CD8-positive, alpha-beta memory T cell (primary cell): Measurements from ENCODE around the gene AGBL4. TPM values are rescaled to one million over a fixed set of nuclear protein-coding genes. Genes with fewer than 3 reads are reported as not detected.

ENCODE experiments used
- CTCF ChIA-PET: fragments of 350-600 bp; sonication (Branson Sonifier 250); formaldehyde crosslinking; loops from one replicate; lab custom pipeline; 2021; ENCODE audit warnings: antibody characterized with exemption; lab: Charles Lee
- POLR2A ChIA-PET: fragments of 350-600 bp; sonication (Branson Sonifier 250); formaldehyde crosslinking; loops from one replicate; lab custom pipeline; 2021; ENCODE audit warnings: antibody characterized with exemption; lab: Charles Lee
- DNase-seq, 5 donors: peaks; one replicate each; pipeline versions ENCODE4 v3.0.0 to v3.0.0-alpha.2; 2020 to 2022; ENCODE audit warnings: mixed read lengths in 1 of 5
- H3K27ac ChIP-seq: one replicate; pipeline ENCODE4 v1.7.0; 2013; ENCODE audit warnings: low read depth, mild to moderate bottlenecking, low read length, moderate library complexity
- H3K27me3 ChIP-seq: 2 replicates; pipeline ENCODE4 v1.7.0; 2013; ENCODE audit warnings: low read length, mild to moderate bottlenecking; ENCODE audit not compliant: insufficient read depth, poor library complexity, severe bottlenecking
- H3K36me3 ChIP-seq: 2 replicates; pipeline ENCODE4 v1.7.0; 2013; ENCODE audit warnings: mild to moderate bottlenecking, low read length, moderate library complexity; ENCODE audit not compliant: insufficient read depth
- H3K4me1 ChIP-seq: 2 replicates; pipeline ENCODE4 v1.7.0; 2013; ENCODE audit warnings: mild to moderate bottlenecking, low read length, moderate library complexity; ENCODE audit not compliant: insufficient read depth
- H3K4me3 ChIP-seq: 2 replicates; pipeline ENCODE4 v1.7.0; 2013; ENCODE audit warnings: mild to moderate bottlenecking, low read length
- H3K9me3 ChIP-seq: 2 replicates; pipeline ENCODE4 v1.7.0; 2013; ENCODE audit warnings: mild to moderate bottlenecking, low read length
- H3K27ac Mint-ChIP-seq, 8 donors: one replicate each; pipeline ENCODE4 v1.8.0; 2020 to 2021; ENCODE audit warnings: mixed read lengths in 8 of 8, mild to moderate bottlenecking in 6 of 8, inconsistent platforms in 3 of 8, moderate library complexity in 3 of 8
- H3K27me3 Mint-ChIP-seq, 2 donors: one replicate each; pipeline ENCODE4 v1.8.0; 2020 to 2021; ENCODE audit warnings: mixed read lengths in 2 of 2, mild to moderate bottlenecking in 1 of 2, moderate library complexity in 1 of 2
- H3K36me3 Mint-ChIP-seq, 3 donors: one replicate each; pipeline ENCODE4 v1.8.0; 2020 to 2021; ENCODE audit warnings: mixed read lengths in 3 of 3, inconsistent platforms in 1 of 3, mild to moderate bottlenecking in 1 of 3
- H3K4me1 Mint-ChIP-seq, 3 donors: one replicate each; pipeline ENCODE4 v1.8.0; 2020 to 2021; ENCODE audit warnings: mixed read lengths in 3 of 3, inconsistent platforms in 1 of 3, mild to moderate bottlenecking in 1 of 3
- H3K4me3 Mint-ChIP-seq, 7 donors: one replicate each; pipeline ENCODE4 v1.8.0; 2020 to 2021; ENCODE audit warnings: mixed read lengths in 7 of 7, mild to moderate bottlenecking in 6 of 7, moderate library complexity in 4 of 7, inconsistent platforms in 2 of 7
- H3K9me3 Mint-ChIP-seq, 5 donors: one replicate each; pipeline ENCODE4 v1.8.0; 2020 to 2022; ENCODE audit warnings: mixed read lengths in 5 of 5, mild to moderate bottlenecking in 3 of 5, moderate library complexity in 2 of 5, inconsistent platforms in 1 of 5
- polyA plus RNA-seq: library from polyadenylated mRNA; unstranded; fragments of 300-500 nt; fragmentation: Illumina TruSeq; gene quantifications from one replicate; pipeline ENCODE4 v1.2.3, GENCODE V29; 2021
- total RNA-seq, 2 experiments: library from RNA; stranded (reverse); gene quantifications; one replicate each; pipeline ENCODE4 v1.2.3, GENCODE V29; 2021

Gene AGBL4
- total and polyA plus RNA-seq, 3 experiments from 2014 or later = 0.22 TPM; not detected in 2

GRCh38 chr1:49136738-49137251 lies 887.0 kb downstream of the AGBL4 start:
- no peak for DNase-seq
- H3K27me3 ChIP-seq = no peaks in the 10 kb centered on the region
- H3K4me3 Mint-ChIP-seq = no peak overlapping the region
- POLR2A ChIA-PET = no interaction called here
- no peak overlapping the region for H3K4me3 ChIP-seq
- no peaks in the 10 kb centered on the region for H3K4me1 Mint-ChIP-seq
- CTCF ChIA-PET = no interaction called here
- H3K27ac ChIP-seq = no peak overlapping the region
- H3K36me3 Mint-ChIP-seq = no peaks in the 10 kb centered on the region
- H3K36me3 ChIP-seq = no peaks in the 10 kb centered on the region
- no peaks in the 10 kb centered on the region for H3K9me3 ChIP-seq
- no peaks in the 10 kb centered on the region for H3K4me1 ChIP-seq
- H3K9me3 Mint-ChIP-seq = peaks cover 6 to 14% (median 13%) of the 10 kb centered on the region in 5 donors
- no peaks in the 10 kb centered on the region for H3K27me3 Mint-ChIP-seq
- H3K27ac Mint-ChIP-seq = no peak overlapping the region

- CTCF ChIA-PET = no interaction called here
- POLR2A ChIA-PET = no interaction called here
- no peaks in the 10 kb centered on the region for H3K36me3 Mint-ChIP-seq
- H3K27me3 ChIP-seq = no peaks in the 10 kb centered on the region
- peaks cover 0 to 4% of the 10 kb centered on the region in 2 donors for H3K27me3 Mint-ChIP-seq
- no peak overlapping the region for H3K27ac Mint-ChIP-seq
- no peak overlapping the region for H3K4me3 Mint-ChIP-seq
- peaks cover 0 to 20% (median 6%) of the 10 kb centered on the region in 5 donors for H3K9me3 Mint-ChIP-seq
- H3K27ac ChIP-seq = no peak overlapping the region
- H3K36me3 ChIP-seq = no peaks in the 10 kb centered on the region
- H3K4me1 Mint-ChIP-seq = no peaks in the 10 kb centered on the region
- H3K4me1 ChIP-seq = no peaks in the 10 kb centered on the region
- no peaks in the 10 kb centered on the region for H3K9me3 ChIP-seq
- no peak overlapping the region for H3K4me3 ChIP-seq
- DNase-seq = no peak
Measured at GRCh38 chr1:49125746-49126145, 898.0 kb downstream of the AGBL4 start.

- Histone ChIP-seq H3K27ac (no peak overlapping the region), H3K4me1 (no peaks in the 10 kb centered on the region), H3K36me3 (no peaks in the 10 kb centered on the region), H3K27me3 (no peaks in the 10 kb centered on the region), H3K9me3 (no peaks in the 10 kb centered on the region), H3K4me3 (no peak overlapping the region)
- POLR2A ChIA-PET = no interaction called here
- Mint-ChIP-seq H3K9me3 (peaks cover 0 to 6% (median 0%) of the 10 kb centered on the region in 5 donors), H3K36me3 (no peaks in the 10 kb centered on the region), H3K4me3 (no peak overlapping the region), H3K27ac (no peak overlapping the region), H3K27me3 (no peaks in the 10 kb centered on the region), H3K4me1 (no peaks in the 10 kb centered on the region)
- DNase-seq = no peak
- CTCF ChIA-PET = no interaction called here
Measured at GRCh38 chr1:49111931-49112330, 911.8 kb downstream of the AGBL4 start.

DNA sequence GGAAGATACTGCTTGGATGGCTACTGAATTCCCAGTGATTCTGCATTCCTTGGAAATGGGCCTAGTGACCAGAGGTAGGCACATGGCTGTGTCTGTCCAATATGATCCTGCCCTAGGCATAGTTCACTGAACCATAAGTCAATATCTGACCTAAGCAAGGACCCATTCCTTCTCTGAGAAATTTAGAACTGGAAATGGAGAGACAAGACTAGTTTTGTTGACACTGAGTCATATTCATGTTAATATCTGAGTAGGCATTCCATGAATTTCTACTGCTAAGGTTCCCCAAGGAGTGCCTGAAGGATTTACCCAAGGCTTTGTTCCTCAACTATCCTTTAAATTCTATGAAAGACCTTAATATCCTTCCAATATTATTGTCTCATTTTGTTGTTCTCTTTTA lies 917.3 kb downstream of the AGBL4 start:
- no peaks in the 10 kb centered on the region for H3K9me3 ChIP-seq
- Mint-ChIP-seq H3K27ac (no peak overlapping the region), H3K36me3 (no peaks in the 10 kb centered on the region), H3K27me3 (no peaks in the 10 kb centered on the region), H3K9me3 (no peaks in the 10 kb centered on the region), H3K4me1 (peaks cover 4 to 17% (median 4%) of the 10 kb centered on the region in 3 donors), H3K4me3 (no peak overlapping the region)
- no peak overlapping the region for H3K27ac ChIP-seq
- no peaks in the 10 kb centered on the region for H3K4me1 ChIP-seq
- H3K36me3 ChIP-seq = no peaks in the 10 kb centered on the region
- ChIA-PET CTCF (no interaction called here), POLR2A (no interaction called here)
- DNase-seq = no peak
- no peaks in the 10 kb centered on the region for H3K27me3 ChIP-seq
- no peak overlapping the region for H3K4me3 ChIP-seq

DNA sequence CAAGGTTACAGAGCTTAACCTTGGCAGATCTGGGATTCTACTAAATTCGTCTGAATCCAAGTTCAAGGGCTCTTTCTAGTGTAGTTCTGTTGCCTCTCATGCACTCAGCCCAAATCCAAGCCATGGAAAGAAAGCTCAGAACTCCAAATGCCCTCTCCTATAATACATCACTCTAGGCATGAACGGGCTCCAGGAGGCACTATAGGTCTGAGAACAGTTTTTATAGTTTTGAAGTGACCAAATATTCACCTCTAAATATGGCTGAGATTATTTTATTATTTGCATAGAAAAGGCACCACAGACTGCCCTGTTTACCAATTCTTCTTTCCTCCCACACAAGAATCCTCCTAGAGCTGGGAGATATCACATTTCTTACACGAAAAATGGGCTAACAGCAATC lies 919.2 kb downstream of the AGBL4 start:
- Mint-ChIP-seq H3K27ac (no peak overlapping the region), H3K4me1 (peaks cover 4 to 17% (median 4%) of the 10 kb centered on the region in 3 donors), H3K4me3 (no peak overlapping the region), H3K9me3 (no peaks in the 10 kb centered on the region), H3K36me3 (no peaks in the 10 kb centered on the region), H3K27me3 (no peaks in the 10 kb centered on the region)
- CTCF ChIA-PET = no interaction called here
- Histone ChIP-seq H3K27me3 (no peaks in the 10 kb centered on the region), H3K4me3 (no peak overlapping the region), H3K4me1 (no peaks in the 10 kb centered on the region), H3K36me3 (no peaks in the 10 kb centered on the region), H3K9me3 (no peaks in the 10 kb centered on the region), H3K27ac (no peak overlapping the region)
- DNase-seq = no peak
- POLR2A ChIA-PET = no interaction called here

DNA sequence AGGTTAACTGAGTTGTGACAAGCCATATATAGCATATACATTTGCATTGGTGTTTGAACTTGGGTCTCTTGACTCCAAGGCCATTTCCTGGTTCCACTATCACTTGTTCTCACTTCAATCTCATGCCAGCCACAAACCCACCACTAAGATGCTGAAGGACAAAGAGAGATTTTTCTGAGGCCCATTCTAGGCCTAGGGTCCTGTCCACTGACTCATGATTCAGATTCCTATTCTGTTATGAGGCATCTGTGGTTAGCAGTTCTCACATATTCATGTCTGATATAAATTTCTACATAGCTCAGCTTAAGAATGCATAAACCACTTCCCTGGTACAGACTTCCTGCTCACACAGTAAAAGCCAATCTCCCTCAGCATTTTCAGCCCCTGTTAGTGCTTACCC lies 921.0 kb downstream of the AGBL4 start:
- H3K36me3 Mint-ChIP-seq = no peaks in the 10 kb centered on the region
- no peaks in the 10 kb centered on the region for H3K36me3 ChIP-seq
- peak overlapping the region in 1 of 8 donors; percentile 25 for H3K27ac Mint-ChIP-seq
- no peaks in the 10 kb centered on the region for H3K27me3 Mint-ChIP-seq
- ChIA-PET CTCF (no interaction called here), POLR2A (no interaction called here)
- H3K27ac ChIP-seq = no peak overlapping the region
- H3K4me3 Mint-ChIP-seq = no peak overlapping the region
- H3K4me1 Mint-ChIP-seq = peaks cover 4 to 17% (median 4%) of the 10 kb centered on the region in 3 donors
- H3K4me1 ChIP-seq = no peaks in the 10 kb centered on the region
- H3K9me3 Mint-ChIP-seq = peaks cover 0 to 2% (median 0%) of the 10 kb centered on the region in 5 donors
- no peaks in the 10 kb centered on the region for H3K27me3 ChIP-seq
- DNase-seq = no peak
- H3K4me3 ChIP-seq = no peak overlapping the region
- no peaks in the 10 kb centered on the region for H3K9me3 ChIP-seq

DNA sequence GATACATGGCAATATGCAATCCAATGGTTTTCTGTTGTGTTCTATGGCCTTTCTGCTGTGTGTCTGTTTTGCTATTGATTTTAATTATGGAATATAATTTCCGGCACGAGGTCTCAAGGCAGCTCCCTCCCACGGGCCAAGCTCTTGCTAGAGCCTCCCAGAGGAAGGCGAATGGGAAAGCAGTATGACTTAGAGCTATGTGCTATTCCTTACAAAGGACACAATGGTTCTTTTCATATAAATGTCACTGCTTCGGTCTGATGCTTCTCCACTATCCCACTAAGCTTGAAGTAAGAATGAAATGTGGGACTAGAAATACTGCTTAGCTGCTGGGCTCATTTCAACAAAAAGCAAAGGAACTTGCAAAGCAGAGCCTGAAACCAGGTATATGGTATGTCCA lies 924.9 kb downstream of the AGBL4 start:
- no peaks in the 10 kb centered on the region for H3K36me3 Mint-ChIP-seq
- H3K27ac ChIP-seq = no peak overlapping the region
- no peak for DNase-seq
- H3K27ac Mint-ChIP-seq = no peak overlapping the region
- no peak overlapping the region for H3K4me3 ChIP-seq
- no peaks in the 10 kb centered on the region for H3K36me3 ChIP-seq
- ChIA-PET POLR2A (no interaction called here), CTCF (no interaction called here)
- H3K4me1 Mint-ChIP-seq = peaks cover 4 to 16% (median 4%) of the 10 kb centered on the region in 3 donors
- no peaks in the 10 kb centered on the region for H3K4me1 ChIP-seq
- no peaks in the 10 kb centered on the region for H3K9me3 ChIP-seq
- H3K4me3 Mint-ChIP-seq = no peak overlapping the region
- no peaks in the 10 kb centered on the region for H3K27me3 ChIP-seq
- no peaks in the 10 kb centered on the region for H3K27me3 Mint-ChIP-seq
- peaks cover 0 to 5% (median 2%) of the 10 kb centered on the region in 5 donors for H3K9me3 Mint-ChIP-seq

- peaks cover 3 to 18% (median 8%) of the 10 kb centered on the region in 5 donors for H3K9me3 Mint-ChIP-seq
- DNase-seq = no peak
- POLR2A ChIA-PET = no interaction called here
- H3K36me3 ChIP-seq = no peaks in the 10 kb centered on the region
- H3K4me1 Mint-ChIP-seq = peaks cover 2 to 14% (median 8%) of the 10 kb centered on the region in 3 donors
- H3K4me3 ChIP-seq = no peak overlapping the region
- H3K27me3 ChIP-seq = no peaks in the 10 kb centered on the region
- no peaks in the 10 kb centered on the region for H3K4me1 ChIP-seq
- H3K27ac ChIP-seq = no peak overlapping the region
- no peaks in the 10 kb centered on the region for H3K9me3 ChIP-seq
- no peak overlapping the region for H3K27ac Mint-ChIP-seq
- no peak overlapping the region for H3K4me3 Mint-ChIP-seq
- CTCF ChIA-PET = no interaction called here
- no peaks in the 10 kb centered on the region for H3K36me3 Mint-ChIP-seq
- peaks cover 2 to 4% of the 10 kb centered on the region in 2 donors for H3K27me3 Mint-ChIP-seq
Measured at GRCh38 chr1:49086327-49086726, 937.4 kb downstream of the AGBL4 start.
